SK-N-SH treated with all-trans-retinoic acid at 6 μM for 48 hours (cell line): Measurements from ENCODE around the gene PPARD.

ENCODE experiments used
- ATAC-seq: fragments of 200-7000 bp; cut with Tn5 transposase; 3 replicates; pipeline ENCODE4 v1.9.1; 2020; ENCODE audit warnings: mild to moderate bottlenecking, moderate library complexity
- ARNTL ChIP-seq: fragments of 450-650 bp; formaldehyde crosslinking; IDR thresholded peaks from 2 replicates; pipeline ENCODE4 v1.5.0; 2020; ENCODE audit warnings: low read depth, mild to moderate bottlenecking, moderate library complexity, borderline replicate concordance
- CREB5 ChIP-seq: fragments of 250-450 bp; sonication (Bioruptor Pico); IDR thresholded peaks from 2 replicates; pipeline ENCODE4 v1.5.1; 2020; ENCODE audit warnings: low read depth, mild to moderate bottlenecking, moderate library complexity
- CSDC2 ChIP-seq: fragments of 250-450 bp; sonication (Bioruptor Pico); IDR thresholded peaks from 2 replicates; pipeline ENCODE4 v1.5.0; 2020; ENCODE audit warnings: mild to moderate bottlenecking, moderate library complexity
- CSRNP3 ChIP-seq: fragments of 250-450 bp; sonication (Bioruptor Pico); IDR thresholded peaks from 2 replicates; pipeline ENCODE4 v1.5.1; 2021; ENCODE audit warnings: mild to moderate bottlenecking, moderate library complexity
- ESRRG ChIP-seq: fragments of 250-450 bp; sonication (Bioruptor Pico); IDR thresholded peaks from 2 replicates; pipeline ENCODE4 v1.6.1; 2021; ENCODE audit warnings: mild to moderate bottlenecking
- GLIS3 ChIP-seq: fragments of 250-450 bp; sonication (Bioruptor Pico); IDR thresholded peaks from 2 replicates; pipeline ENCODE4 v1.5.0; 2020; ENCODE audit warnings: mild to moderate bottlenecking, moderate library complexity
- OSR1 ChIP-seq: fragments of 250-450 bp; sonication (Bioruptor Pico); IDR thresholded peaks from 2 replicates; pipeline ENCODE4 v1.8.0; 2022; ENCODE audit warnings: moderate library complexity, mild to moderate bottlenecking, inconsistent platforms
- PATZ1 ChIP-seq: fragments of 250-450 bp; sonication (Bioruptor Pico); IDR thresholded peaks from 2 replicates; pipeline ENCODE4 v1.8.0; 2020; ENCODE audit warnings: mild to moderate bottlenecking, moderate library complexity, borderline replicate concordance
- POU6F1 ChIP-seq: fragments of 250-450 bp; sonication (Bioruptor Pico); IDR thresholded peaks from 2 replicates; pipeline ENCODE4 v1.8.0; 2021; ENCODE audit warnings: low read depth, mild to moderate bottlenecking, moderate library complexity, borderline replicate concordance
- PPARA ChIP-seq: fragments of 250-450 bp; sonication (Bioruptor Pico); IDR thresholded peaks from 2 replicates; pipeline ENCODE4 v1.5.0; 2020; ENCODE audit warnings: mild to moderate bottlenecking, borderline replicate concordance
- RARB ChIP-seq: fragments of 250-450 bp; sonication (Bioruptor Pico); IDR thresholded peaks from 2 replicates; pipeline ENCODE4 v1.8.0; 2021; ENCODE audit warnings: mild to moderate bottlenecking, moderate library complexity
- SNAI2 ChIP-seq: fragments of 250-450 bp; sonication (Bioruptor Pico); IDR thresholded peaks from 2 replicates; pipeline ENCODE4 v1.5.0; 2020; ENCODE audit warnings: mild to moderate bottlenecking, moderate library complexity
- TCF4 ChIP-seq: fragments of 250-450 bp; sonication (Bioruptor Pico); IDR thresholded peaks from 2 replicates; pipeline ENCODE4 v1.8.0; 2021; ENCODE audit warnings: mild to moderate bottlenecking, moderate library complexity, borderline replicate concordance
- TOX ChIP-seq: fragments of 250-450 bp; sonication (Bioruptor Pico); IDR thresholded peaks from 2 replicates; pipeline ENCODE4 v1.8.0; 2021; ENCODE audit warnings: mild to moderate bottlenecking, moderate library complexity, borderline replicate concordance
- ZFP3 ChIP-seq: fragments of 250-450 bp; sonication (Bioruptor Pico); IDR thresholded peaks from 2 replicates; pipeline ENCODE4 v1.5.0; 2020; ENCODE audit warnings: mild to moderate bottlenecking, moderate library complexity
- ZFP30 ChIP-seq: fragments of 450-650 bp; formaldehyde crosslinking; IDR thresholded peaks from 2 replicates; pipeline ENCODE4 v1.5.0; 2022; ENCODE audit warnings: mild to moderate bottlenecking, moderate library complexity
- ZNF565 ChIP-seq: fragments of 450-650 bp; formaldehyde crosslinking; conservative IDR thresholded peaks from 2 replicates; pipeline ENCODE4 v1.5.0; 2020; ENCODE audit warnings: low read depth, mild to moderate bottlenecking, moderate library complexity
- ZNF70 ChIP-seq: fragments of 450-650 bp; formaldehyde crosslinking; IDR thresholded peaks from 2 replicates; pipeline ENCODE4 v1.5.0; 2020; ENCODE audit warnings: mild to moderate bottlenecking, moderate library complexity
- ZNF8 ChIP-seq: fragments of 450-650 bp; formaldehyde crosslinking; IDR thresholded peaks from 2 replicates; pipeline ENCODE4 v1.5.0; 2020; ENCODE audit warnings: mild to moderate bottlenecking, moderate library complexity

The PPARD gene

GRCh38 chr6:35371494-35372262, 29.3 kb downstream of the PPARD start:
- ATAC-seq: no peak
- TF ChIP-seq POU6F1: no peak
- TF ChIP-seq PATZ1 (CRISPR knock-in tag): no peak
- no peak for TF ChIP-seq TOX (CRISPR knock-in tag)
- no peak for TF ChIP-seq CSRNP3 (CRISPR knock-in tag)
- TF ChIP-seq GLIS3 (CRISPR knock-in tag): no peak
- no peak for TF ChIP-seq TCF4
- TF ChIP-seq ESRRG (CRISPR knock-in tag): no peak
- no peak for TF ChIP-seq OSR1 (CRISPR knock-in tag)
- TF ChIP-seq ZNF70 (CRISPR knock-in tag): no peak
- no peak for TF ChIP-seq RARB (CRISPR knock-in tag)
- TF ChIP-seq ARNTL (CRISPR knock-in tag): no peak
- TF ChIP-seq, all 23 proteins: peak for 0

- TF ChIP-seq POU6F1 (no peak), TCF4 (no peak), ZNF565 (CRISPR knock-in tag) (no peak), ZNF70 (CRISPR knock-in tag) (no peak), GLIS3 (CRISPR knock-in tag) (no peak), CREB5 (CRISPR knock-in tag) (no peak), ZNF8 (CRISPR knock-in tag) (no peak), CSDC2 (CRISPR knock-in tag) (no peak), SNAI2 (CRISPR knock-in tag) (no peak), ZFP30 (CRISPR knock-in tag) (no peak), ZFP3 (CRISPR knock-in tag) (no peak), PPARA (CRISPR knock-in tag) (no peak)
- no peak for ATAC-seq
Observed at GRCh38 chr6:35372633-35373032, 30.3 kb downstream of the PPARD start.

- ATAC-seq: no peak
- no peak for TF ChIP-seq ZNF8 (CRISPR knock-in tag)
- no peak for TF ChIP-seq PATZ1 (CRISPR knock-in tag)
- TF ChIP-seq TOX (CRISPR knock-in tag): no peak
Observed at GRCh38 chr6:35376281-35376680, 33.9 kb downstream of the PPARD start.
